ENCODE results near the gene OR7D2. TPM values are rescaled to one million over a fixed set of nuclear protein-coding genes. Genes with fewer than 3 reads are reported as not detected.

OR7D2 gene
- total RNA-seq = 1 to 10 TPM in 1 of 4 donors, not detected in 3; 1.1 TPM

DNA sequence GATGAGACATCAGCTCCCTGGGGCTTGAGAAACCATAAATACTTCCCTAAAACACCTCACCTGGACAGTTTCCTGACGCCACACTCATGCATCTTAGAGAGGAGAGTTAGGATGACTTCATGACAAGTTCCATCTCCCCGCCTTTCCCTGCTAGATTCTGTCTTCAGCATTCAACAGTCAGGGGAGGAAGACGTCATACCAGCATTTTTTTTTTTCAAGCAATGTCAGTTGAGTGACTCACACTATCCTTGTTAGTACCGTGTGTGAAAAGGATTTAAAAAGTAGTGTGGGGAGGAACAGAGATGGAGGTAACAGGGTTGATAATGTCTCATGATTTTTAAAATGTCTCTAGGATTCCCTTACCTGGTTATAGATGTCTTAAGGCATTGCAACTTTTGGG lies at the start of gene OR7D2:
Gene OR7D2, plus strand, starts transcription at position 79 of the 400 bp plus-strand sequence. CDS start 6,803 bp downstream, outside the sequence.
- no peak for DNase-seq
- TF ChIP-seq EP300 (IDR thresholded peaks at IDR 0.05; ENCODE audit: low read depth) (no peak), POLR2A (IDR thresholded peaks at IDR 0.05) (no peak), POLR2AphosphoS5 (IDR thresholded peaks at IDR 0.05) (no peak)
- TF ChIP-seq, protein P1, sequence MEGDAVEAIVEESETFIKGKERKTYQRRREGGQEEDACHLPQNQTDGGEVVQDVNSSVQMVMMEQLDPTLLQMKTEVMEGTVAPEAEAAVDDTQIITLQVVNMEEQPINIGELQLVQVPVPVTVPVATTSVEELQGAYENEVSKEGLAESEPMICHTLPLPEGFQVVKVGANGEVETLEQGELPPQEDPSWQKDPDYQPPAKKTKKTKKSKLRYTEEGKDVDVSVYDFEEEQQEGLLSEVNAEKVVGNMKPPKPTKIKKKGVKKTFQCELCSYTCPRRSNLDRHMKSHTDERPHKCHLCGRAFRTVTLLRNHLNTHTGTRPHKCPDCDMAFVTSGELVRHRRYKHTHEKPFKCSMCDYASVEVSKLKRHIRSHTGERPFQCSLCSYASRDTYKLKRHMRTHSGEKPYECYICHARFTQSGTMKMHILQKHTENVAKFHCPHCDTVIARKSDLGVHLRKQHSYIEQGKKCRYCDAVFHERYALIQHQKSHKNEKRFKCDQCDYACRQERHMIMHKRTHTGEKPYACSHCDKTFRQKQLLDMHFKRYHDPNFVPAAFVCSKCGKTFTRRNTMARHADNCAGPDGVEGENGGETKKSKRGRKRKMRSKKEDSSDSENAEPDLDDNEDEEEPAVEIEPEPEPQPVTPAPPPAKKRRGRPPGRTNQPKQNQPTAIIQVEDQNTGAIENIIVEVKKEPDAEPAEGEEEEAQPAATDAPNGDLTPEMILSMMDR (IDR thresholded peaks at IDR 0.05) = no peak
- intact Hi-C loops (cut with DNase I; ENCODE audit: low total_unique reads) = no loop called here
- H3K4me1 ChIP-seq = no peaks in the 10 kb centered on the region
- no peak within 1 kb of the TSS for H3K27ac ChIP-seq
- WGBS, 2 donors (ENCODE audit: low coverage in 1 of 2) = 64 to 82% methylated on average over 3 to 4 of the region's 4 CpGs
- in situ Hi-C loops (cut with MboI; ENCODE audit: low pct_ligation_motif_present in 1 of 4, low pct_unique_long_range_greater_than_20kb in 1 of 4, low sequenced_read_pairs in 3 of 4) = no loop called here
- H3K4me3 ChIP-seq = no peak within 1 kb of the TSS
- no peaks in the 10 kb centered on the region for H3K36me3 ChIP-seq
- H3K9me3 ChIP-seq = no peaks in the 10 kb centered on the region
- no peaks in the 10 kb centered on the region for H3K27me3 ChIP-seq

DNA sequence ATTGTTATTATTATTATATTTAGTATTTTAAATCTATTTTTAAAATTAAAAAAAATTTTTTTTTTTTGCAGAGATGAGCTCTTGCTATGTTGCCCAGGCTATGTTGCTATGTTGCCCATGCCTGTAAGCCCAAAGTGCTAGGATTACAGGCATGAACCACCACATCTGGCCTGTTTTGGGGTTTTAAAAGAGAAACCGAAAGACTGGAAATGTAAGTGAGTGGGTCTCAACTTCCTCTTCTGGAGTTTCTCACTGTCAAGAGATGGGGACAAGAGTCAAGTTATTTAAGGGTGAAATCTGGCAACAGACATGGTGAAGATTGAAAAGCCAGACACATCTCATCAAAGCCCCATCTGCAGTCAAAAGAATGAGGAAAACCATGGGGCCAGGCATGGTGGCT lies 47.8 kb upstream of the OR7D2 start:
- Histone ChIP-seq H3K27me3 (no peaks in the 10 kb centered on the region), H3K36me3 (no peaks in the 10 kb centered on the region), H3K4me3 (no peak overlapping the region), H3K27ac (no peak overlapping the region), H3K4me1 (no peaks in the 10 kb centered on the region), H3K9me3 (no peaks in the 10 kb centered on the region)
- TF ChIP-seq POLR2A (IDR thresholded peaks at IDR 0.05) (no peak), POLR2AphosphoS5 (IDR thresholded peaks at IDR 0.05) (no peak), EP300 (IDR thresholded peaks at IDR 0.05; ENCODE audit: low read depth) (no peak)
- TF ChIP-seq, protein P1 (IDR thresholded peaks at IDR 0.05) = no peak
- no peak for DNase-seq
- in situ Hi-C loops (cut with MboI; ENCODE audit: low pct_ligation_motif_present in 1 of 4, low pct_unique_long_range_greater_than_20kb in 1 of 4, low sequenced_read_pairs in 3 of 4) = loop anchor here in 2 of 4 donors (25.0 kb wide), 2 partner anchors 456 to 656 kb away; partner anchors contain the start of gene ZNF121 (in 1 of the 2)
- intact Hi-C loops (cut with DNase I; ENCODE audit: low total_unique reads) = no loop called here
- 40 to 74% methylated on average over 1 of the region's 1 CpG for whole genome bisulfite sequencing, 2 donors (ENCODE audit: low coverage in 1 of 2)

GRCh38 chr19:9132422-9132821 lies 46.4 kb upstream of the OR7D2 start:
- DNase-seq = no peak
- Histone ChIP-seq H3K27ac (no peak overlapping the region), H3K9me3 (no peaks in the 10 kb centered on the region), H3K36me3 (no peaks in the 10 kb centered on the region), H3K27me3 (no peaks in the 10 kb centered on the region), H3K4me3 (no peak overlapping the region), H3K4me1 (peaks cover 0 to 7% (median 0%) of the 10 kb centered on the region in 4 donors)
- intact Hi-C loops (cut with DNase I; ENCODE audit: low total_unique reads) (no loop called here), in situ Hi-C loops (cut with MboI; ENCODE audit: low pct_ligation_motif_present in 1 of 4, low pct_unique_long_range_greater_than_20kb in 1 of 4, low sequenced_read_pairs in 3 of 4) (loop anchor here in 2 of 4 donors (25.0 kb wide), 2 partner anchors 455 to 655 kb away; partner anchors contain the start of gene ZNF121 (in 1 of the 2))
- 38 to 64% methylated on average over 3 to 5 of the region's 5 CpGs for WGBS, 2 donors (ENCODE audit: low coverage in 1 of 2)
- TF ChIP-seq POLR2AphosphoS5 (IDR thresholded peaks at IDR 0.05) = no peak
- TF ChIP-seq POLR2A (IDR thresholded peaks at IDR 0.05) = no peak
- TF ChIP-seq, protein P1 (IDR thresholded peaks at IDR 0.05) = no peak
- no peak for TF ChIP-seq EP300 (IDR thresholded peaks at IDR 0.05; ENCODE audit: low read depth)

- intact Hi-C loops (cut with DNase I; ENCODE audit: low total_unique reads) = no loop called here
- Histone ChIP-seq H3K4me1 (peaks cover 3 to 33% (median 16%) of the 10 kb centered on the region in 4 donors), H3K4me3 (peak overlapping the region; percentile 71 to 88 (median 81)), H3K27me3 (no peaks in the 10 kb centered on the region), H3K36me3 (peaks cover 0 to 3% (median 0%) of the 10 kb centered on the region in 4 donors), H3K27ac (peak overlapping the region; percentile 87 to 92 (median 91)), H3K9me3 (peaks cover 7% of the 10 kb centered on the region in 2 donors)
- TF ChIP-seq EP300 (IDR thresholded peaks at IDR 0.05; ENCODE audit: low read depth) (no peak), POLR2A (IDR thresholded peaks at IDR 0.05) (no peak), POLR2AphosphoS5 (IDR thresholded peaks at IDR 0.05) (no peak)
- TF ChIP-seq, protein P1 (IDR thresholded peaks at IDR 0.05) = no peak
- no peak for DNase-seq
- in situ Hi-C loops (cut with MboI; ENCODE audit: low pct_ligation_motif_present in 1 of 4, low pct_unique_long_range_greater_than_20kb in 1 of 4, low sequenced_read_pairs in 3 of 4) = loop anchor here in 2 of 4 donors (25.0 kb wide), 2 partner anchors 448 to 648 kb away; partner anchors contain the start of gene ZNF121 (in 1 of the 2)
- 25 to 31% methylated on average over 8 of the region's 8 CpGs for WGBS, 2 donors (ENCODE audit: low coverage in 1 of 2)
These were observed 39.1 kb upstream of the OR7D2 start for GRCh38 chr19:9139609-9140158.

All from transverse colon (tissue), 4 donors.